Anterior cingulate cortex (tissue), 58 donors: ENCODE results near the gene AFAP1.

Experiments used
- DNase-seq, 58 donors: peaks; one replicate each; lab custom pipeline; 2025; lab: John Stamatoyannopoulos, UW

The AFAP1 gene

DNA sequence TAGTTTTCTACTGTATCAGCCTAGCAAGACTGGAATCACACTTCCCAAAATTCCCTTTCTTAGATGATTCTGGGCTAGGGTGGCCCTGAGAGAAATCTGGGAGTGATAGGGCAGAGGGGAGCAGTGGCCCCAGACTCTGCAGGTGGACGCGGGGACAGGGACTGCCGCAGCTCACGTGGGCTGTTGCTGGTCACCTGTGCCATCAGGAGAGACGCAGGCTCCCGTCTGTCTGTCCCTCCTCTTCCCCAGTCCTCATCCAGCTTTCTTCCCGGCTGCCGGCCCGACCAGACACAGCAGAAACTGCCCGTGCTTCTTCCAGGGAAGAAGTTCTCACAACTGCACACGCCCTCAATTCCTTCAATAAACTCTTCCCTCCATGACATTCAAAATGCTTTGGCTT, 86.4 kb downstream of the AFAP1 start:
- no peak for DNase-seq

DNA sequence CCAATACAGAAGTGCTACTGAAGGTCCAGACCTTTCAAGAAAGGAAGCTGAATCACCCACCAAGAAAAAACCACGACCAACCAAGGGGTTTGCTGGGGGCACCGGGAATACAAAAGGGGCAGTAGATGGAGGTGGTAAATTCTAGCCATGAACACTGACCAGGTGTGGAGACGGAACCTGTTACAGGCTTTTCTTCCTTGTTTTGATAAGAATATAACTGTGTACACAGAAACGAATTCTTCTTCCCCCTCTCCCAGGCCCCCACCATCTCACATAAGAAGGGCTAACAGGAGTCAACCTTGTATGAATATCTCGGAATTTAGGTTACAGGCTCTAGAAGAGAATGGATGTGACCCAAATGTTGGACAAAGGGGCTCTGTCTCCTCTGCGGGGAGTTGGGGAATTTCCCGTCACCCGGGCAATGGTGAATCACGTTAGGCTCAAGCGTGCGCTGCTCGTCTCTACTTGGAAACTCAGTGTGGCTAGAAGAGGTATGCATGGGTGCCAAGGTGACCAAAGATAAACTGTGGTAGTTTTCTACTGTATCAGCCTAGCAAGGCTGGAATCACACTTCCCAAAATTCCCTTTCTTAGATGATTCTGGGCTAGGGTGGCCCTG, 87.0 kb downstream of the AFAP1 start:
- peak in 4 of 58 donors; percentile 28 to 62 (median 48) for DNase-seq

DNA sequence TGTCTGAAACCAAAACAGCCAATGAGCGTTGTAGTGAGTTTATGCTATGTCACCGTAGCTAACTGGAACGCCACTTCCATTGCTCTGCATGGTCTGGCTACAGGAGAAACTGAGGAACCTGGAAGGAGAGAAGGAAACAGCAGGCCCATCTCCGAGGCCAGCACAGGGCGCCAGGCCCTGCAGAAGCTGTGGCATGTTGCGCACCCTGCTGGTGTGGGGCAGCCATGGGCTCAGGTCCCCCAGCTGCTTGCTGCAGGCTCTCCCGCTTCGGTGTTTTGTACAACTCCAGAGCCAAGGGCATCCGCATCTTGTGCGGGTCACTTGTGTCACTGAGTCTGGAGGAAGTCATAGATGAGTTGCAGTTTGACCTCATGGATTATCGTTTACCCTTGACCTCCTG, 89.2 kb downstream of the AFAP1 start:
- no peak for DNase-seq

DNA sequence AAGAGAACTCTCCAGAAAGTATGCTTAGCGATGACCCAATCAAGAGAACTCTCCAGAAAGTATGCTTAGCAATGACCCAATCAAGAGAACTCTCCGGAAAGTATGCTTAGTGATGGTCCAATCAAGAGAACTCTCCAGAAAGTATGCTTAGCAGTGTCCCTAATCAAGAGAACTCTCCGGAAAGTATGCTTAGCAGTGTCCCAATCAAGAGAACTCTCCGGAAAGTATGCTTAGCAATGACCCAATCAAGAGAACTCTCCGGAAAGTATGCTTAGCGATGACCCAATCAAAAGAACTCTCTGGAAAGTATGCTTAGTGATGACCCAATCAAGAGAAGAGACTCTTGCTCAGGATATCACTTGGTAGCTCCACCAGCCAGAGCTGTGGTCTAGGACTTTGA, 92.5 kb downstream of the AFAP1 start:
- DNase-seq: no peak

DNA sequence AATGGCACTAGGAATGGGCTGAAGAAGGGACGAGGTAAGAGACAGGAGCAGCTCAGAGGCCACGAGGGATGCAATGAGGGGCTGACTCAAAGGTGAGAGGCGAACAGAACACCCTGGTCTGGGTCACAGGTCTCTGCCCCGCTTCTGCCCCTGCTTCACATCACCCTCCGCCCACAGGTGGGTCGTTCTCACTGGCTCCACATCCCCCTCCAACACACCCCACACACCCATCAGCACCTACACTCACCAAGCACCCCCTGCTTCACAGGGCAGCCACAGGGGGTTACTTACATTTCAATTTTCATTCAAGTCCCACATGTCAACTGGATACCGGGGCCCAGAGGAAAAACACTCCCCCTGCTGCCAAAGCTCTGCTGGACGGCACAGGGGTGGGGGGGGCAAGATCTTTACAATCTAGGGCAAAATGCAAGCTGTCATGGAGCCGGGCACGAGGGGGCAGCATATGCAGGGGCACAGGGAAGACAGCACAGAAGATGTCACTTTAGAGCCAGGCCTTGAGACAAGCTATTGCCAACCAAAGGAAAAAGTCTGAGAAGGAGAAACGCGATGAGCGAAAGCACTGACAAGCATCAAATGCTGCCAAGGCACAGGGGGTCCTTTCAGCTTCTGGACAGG, 94.0 kb downstream of the AFAP1 start:
- peak in 2 of 58 donors; percentile 26 for DNase-seq

DNA sequence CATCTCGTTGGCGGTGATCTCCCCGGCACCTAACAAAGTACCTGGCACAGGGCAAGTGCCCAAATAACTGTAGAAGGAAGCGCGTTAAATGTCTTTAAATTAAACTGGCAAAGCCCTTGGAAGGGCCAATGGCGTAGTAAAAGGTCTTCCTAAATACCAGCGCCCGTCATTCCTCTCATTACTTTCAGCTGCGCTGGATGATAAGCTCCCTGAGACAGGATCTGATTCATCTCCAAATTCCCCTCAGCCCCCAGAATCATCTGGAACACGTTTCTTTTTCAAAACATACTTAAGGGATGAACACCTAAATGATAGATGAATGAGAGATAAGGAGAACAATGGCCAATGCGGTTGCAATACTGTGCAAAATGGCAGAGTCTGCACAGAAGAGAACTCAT, 95.1 kb downstream of the AFAP1 start:
- DNase-seq: no peak

DNA sequence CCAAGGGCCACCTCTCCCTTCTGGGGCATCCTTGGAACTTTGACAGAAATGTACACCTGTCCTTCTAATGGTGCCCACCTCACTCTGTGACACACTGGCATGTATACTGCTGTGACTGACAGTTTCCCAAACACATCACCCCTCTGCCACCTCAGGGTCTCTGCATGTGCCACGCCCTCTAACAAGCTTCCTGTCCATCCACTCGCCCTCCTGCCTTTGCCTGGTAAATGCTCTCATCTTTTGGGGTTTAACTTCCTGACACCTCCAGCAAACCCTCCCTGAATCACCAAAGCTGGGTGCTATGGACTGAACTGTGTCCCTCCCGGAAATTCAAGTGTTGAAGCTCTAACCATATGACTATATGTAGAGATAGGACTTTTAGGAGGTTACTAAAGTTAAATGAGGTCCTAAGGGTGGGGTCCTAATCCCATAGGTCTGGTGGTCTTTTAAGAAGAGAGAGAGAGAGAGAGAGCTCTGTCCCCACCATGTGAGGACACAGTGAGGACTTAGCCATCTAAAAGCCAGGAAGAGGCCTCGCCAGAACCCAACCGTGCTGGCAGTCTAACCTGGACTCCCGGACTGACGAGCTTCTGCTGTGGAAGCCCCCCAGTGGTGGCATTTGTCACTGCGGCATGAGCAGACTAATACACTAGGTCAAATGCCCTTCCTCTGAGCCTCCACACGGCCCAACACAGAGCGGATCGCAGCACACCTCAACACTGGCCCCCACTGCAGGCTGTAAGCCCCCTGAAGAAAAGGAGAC, 95.6 kb downstream of the AFAP1 start:
- DNase-seq: peak in 25 of 58 donors; percentile 15 to 59 (median 30)

DNA sequence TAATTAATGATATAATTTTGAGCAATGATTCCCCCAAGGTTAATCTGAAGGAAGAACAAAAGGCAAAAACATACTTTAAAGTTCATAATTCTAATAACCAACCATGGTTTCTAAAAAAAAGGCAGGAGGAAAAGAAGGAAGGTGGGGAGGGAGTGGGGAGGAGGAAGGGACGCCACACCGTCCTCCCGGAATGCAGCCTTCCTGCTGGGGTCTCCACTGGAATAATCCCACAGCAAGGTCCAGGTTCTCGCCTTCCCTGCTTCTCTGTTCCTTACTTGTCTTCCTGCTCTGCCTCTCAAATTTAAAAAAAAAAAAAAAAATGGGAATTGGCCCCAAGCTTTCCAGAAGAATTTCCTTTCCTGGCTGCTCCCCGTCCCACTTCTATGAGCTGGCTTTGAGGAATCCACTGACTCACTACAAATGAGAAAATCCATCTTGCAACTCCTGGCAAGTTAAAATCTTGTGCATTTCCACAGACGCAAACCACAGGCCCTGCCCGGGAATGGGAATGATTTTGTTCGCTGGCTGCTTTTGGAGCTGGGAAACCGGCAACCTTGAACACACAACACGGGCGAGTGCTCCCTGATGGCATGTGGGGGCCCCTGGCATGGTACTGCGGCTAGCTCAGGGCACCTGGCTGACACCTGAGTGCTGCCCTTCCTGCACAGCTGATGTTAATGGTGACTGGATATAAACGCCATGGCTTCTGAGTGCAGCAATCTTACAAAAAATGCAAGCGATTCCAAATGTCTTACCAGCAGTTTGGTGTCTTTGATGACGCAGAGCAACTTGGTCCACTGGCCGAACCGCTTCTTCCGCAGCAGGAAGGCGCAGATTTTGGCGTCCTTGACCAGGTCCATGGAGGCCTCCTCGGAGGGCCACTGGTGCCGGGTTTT, 97.0 kb downstream of the AFAP1 start:
- DNase-seq: no peak

DNA sequence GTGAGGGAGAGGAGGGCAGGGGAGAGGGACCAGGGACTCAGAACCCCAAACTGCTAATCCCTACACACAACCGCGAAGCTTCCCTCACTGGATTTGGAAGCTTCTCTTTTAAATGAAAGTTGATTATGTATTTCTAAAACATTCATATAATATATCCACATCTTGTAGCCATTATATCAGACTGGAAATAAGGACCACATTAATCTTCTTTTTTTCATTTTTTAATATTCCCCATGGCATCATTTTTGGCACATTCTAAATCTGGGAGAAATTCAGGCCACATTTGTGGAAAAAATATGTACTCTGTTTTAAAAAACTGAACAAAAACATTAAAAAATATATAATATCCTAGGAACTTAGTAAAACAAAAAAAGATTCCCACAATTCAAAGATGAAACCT, 97.8 kb downstream of the AFAP1 start:
- no peak for DNase-seq

DNA sequence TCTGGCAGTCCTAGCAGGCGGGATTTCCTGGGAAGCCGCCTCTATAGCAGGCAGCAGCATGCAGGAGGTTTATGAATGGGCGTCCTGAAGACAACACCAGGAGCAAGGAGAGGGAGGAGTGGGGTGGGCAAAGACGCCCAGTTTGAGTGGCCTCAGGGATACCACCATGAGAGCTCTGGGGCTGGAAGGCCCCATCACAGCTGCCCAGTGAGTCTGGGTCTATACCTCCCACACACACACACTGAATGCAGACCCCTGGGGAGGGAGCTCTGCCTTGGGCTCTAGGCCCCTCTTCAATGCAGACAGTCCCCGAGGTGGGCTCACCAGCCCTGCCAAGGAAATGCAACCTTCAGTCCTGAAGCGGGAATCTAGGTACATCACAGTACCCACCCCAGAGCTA, 98.6 kb downstream of the AFAP1 start:
- no peak for DNase-seq

DNA sequence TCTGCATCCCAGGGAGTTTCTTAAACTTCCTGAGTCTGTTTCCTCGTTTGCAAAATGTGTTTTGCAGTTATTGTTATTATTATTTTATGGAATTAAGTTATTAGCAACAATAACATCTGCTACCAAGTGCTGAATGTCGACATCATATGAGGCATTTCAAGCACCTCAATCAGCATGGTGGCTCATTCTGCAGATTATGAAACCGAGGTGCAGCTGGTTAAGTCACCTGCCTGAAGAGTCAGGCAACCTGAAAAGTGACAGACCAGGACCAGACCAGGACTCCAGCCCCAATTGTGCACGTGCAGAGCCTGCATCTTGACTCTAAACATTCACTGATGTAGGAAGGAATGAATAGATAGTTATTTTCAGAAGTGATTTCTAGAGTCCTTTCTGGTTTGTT, 99.8 kb downstream of the AFAP1 start:
- no peak for DNase-seq

DNA sequence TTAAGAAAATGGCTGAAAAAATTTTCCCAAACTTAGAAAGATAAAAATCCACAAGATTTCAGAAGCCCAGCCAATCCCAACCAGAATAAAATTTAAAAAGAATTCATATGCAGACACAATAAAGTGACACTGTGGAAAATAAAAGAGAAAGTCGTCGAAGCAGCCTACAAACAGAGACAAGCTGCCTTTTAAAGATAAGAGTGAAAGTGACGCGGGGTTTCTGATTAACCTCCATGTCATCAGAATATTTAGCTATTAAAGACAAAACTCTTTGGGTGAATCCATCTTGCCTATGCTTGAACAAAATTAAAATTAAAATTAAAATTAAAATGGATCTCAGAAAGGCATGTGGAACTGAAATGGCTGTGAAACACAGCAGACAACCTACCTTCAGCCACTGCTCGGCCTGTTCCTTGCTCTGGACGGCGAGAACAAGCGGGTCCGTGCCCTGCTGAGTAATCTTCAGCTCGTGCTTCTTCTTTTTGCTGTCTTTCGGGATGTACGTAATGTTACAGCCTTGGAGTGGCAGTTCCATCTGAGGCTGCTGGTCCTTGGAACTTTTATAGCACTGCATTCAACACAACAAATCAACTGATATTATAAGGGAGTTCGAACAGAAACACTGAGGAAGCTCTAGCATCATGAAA, 101.4 kb downstream of the AFAP1 start:
- DNase-seq: no peak

DNA sequence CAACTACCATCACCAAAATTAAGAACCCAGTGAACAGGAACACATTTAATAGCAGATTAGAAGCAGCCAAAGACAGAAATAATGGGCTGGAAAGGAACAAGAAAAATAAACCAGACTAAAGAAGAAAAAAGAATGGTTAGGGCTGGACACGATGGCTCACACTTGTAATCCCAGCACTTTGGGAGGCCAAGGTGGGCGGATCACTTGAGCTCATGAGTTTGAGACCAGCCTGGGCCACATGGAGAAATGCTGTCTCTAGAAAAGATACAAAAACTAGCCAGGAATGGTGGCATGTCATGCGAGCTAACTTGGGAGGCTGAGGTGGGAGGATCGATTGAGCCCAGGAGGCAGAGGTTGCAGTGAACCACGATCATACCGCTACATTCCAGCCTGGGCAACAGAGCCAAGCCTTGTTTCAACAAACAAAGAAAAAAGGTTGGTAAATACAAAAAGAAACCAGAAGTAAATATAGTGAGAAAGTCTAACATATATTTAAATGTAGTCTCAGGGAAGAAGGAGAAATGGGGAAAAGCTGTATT, 102.0 kb downstream of the AFAP1 start:
- no peak for DNase-seq

DNA sequence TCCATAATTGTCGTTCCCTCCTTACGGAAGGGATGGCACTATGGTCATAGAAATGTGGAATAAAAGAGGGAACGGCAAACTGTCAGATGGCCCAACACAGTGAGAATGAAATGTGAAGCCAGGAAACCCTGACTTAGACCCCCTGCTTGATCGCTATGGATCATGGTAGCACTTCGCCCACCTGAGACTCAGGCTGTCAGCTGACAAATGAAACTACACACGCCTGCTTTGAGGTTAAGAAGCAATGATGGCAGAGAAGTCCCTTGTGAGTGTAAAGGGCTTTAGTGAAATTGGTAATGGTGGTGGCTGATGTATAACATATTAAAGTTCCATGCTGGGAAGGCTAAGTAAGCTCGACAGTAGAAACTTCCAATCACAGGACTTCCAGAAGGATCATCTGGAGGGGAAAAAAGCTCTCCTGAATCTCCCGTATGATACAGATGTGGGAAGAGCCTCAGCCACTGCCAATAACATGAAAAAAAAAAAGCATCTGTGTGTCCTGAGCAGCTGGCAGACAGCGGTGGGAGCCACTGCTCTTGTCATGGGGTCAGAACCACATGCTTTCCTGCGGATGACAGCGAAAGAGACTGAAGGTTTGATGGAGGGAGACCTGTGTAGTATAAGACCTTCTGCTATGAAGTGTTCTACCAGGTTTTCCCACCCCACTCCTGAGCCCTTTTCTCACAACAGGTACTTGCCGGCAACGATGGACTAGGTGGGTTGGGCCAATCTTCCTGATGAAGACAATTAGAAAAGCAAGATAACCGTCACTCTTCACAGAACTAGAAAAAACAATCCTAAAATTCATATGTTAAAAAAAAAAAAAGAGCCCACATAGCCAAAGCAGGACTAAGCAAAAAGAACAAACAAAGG, 107.6 kb downstream of the AFAP1 start:
- no peak for DNase-seq

DNA sequence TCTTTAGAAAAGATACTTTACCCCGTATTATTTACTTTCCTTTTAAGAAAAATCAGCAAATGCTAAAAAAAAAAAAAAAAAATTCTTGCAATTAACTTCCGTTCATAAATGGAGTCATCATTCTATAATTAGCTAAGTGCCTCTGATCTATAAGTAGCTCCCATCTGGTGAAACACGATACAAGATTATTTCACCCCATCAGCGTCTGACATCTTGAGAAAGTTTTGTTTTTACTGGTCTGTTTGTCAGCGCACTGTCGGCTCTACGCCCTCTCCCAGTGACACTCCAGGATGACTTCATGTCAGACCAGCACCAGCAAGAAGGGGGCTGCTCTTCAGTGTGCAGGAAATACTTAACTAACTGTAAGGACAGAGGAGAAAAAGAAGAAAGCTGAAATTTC, 108.3 kb downstream of the AFAP1 start:
- no peak for DNase-seq

DNA sequence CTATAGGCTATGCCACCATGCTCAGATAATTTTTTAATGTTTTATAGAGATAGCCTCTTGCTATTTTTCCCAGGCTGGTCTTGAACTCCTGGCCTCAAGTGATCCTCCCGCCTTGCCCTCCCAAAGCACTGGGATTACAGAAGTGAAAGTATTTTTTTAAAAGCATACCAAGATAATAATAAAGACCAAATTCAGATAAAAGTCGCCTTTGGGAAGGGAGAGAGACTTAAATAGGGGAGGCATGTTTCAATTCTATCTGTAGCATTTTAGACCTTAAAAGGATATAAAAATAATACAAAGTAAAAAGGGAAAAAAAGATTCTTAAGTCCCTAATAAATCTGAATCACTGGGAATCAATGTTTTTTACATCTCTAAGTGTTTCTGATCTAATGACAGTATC, 108.9 kb downstream of the AFAP1 start:
- no peak for DNase-seq

DNA sequence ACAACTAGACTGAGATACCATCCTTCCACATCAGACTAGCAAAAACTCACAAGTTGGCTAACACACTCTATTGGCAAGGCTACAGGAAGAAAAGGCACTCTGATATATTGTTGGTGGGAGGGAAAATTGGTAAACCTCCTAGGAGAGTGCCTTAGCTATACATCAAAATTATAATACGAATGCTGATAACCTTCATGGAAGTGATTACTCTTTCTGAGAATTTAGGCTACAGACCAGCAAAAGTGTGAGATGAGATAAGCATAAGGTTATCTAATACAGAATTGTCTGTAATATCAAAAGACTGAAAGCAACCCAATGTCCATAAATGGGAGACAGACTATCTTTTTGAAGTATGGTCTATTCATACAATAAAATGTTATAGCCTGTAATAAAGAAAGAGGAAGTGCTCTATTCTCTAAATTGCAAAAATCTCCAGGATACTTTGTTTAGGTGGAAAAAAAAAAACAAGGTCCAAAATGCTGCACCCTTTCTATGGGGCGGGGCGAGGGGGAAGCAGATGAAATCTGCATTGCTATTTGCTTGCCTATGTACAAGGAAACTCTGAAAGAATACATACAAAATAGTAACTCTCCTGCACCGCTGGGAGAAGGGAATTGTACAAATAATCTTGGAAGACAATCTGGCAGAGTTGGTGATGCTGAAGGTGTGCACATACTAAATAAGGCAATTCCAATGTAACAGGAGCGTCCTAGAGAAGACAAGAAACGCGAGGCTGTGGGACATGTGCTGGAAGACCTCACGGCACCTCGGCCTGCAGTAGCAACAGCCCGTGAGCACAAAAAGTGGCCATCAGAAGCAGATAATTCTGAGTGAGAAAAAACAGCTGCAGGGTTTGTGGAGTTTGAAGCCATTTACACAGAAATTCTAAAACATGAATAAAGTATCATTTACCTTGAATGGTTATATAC, 109.7 kb downstream of the AFAP1 start:
- DNase-seq: no peak

DNA sequence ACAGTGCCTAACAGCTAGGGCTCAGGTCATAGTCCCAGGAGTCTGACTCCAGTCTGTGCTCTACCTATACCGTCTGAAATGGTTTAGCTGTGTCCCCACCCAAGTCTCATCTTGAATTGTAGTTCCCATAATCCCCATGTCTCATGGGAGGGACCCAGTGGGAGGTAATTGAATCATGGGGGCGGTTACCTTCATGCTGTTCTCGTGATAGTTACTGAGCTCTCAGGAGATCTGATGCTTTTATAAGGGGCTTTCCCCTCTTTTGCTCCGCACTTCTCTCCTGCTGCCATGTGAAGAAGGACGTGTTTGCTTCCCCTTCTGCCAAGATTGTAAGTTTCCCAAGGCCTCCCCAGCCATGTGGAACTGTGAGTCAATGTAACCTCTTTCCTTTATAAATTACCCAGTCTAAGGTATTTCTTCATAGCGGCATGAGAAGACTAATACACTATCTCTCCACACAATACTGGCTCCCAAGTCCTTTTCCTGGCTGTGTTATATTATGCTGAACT, 110.8 kb downstream of the AFAP1 start:
- DNase-seq: no peak
